GM12891 (cell line): ENCODE measurements around the gene SPTLC2.

Experiments used
- POLR2A ChIP-seq: IDR thresholded peaks from 2 replicates; pipeline ENCODE4 v1.6.1; 2011; ENCODE audit warnings: low read depth, low read length, control low read depth
- POLR2AphosphoS5 ChIP-seq: IDR thresholded peaks from 2 replicates; pipeline ENCODE4 v1.6.1; 2011; ENCODE audit warnings: low read depth, low read length, control low read depth
- TAF1 ChIP-seq: IDR thresholded peaks from 2 replicates; pipeline ENCODE4 v1.6.1; 2011; ENCODE audit warnings: low read depth, low read length, control low read depth

GRCh38 chr14:77509366-77509765 lies 107.1 kb downstream of the SPTLC2 start:
- TF ChIP-seq POLR2AphosphoS5 (no peak), TAF1 (no peak), POLR2A (no peak)
